ENCODE data around the gene EMX2. TPM values are rescaled to one million over a fixed set of nuclear protein-coding genes. Genes with fewer than 3 reads are reported as not detected.

Gene EMX2
- total and polyA plus RNA-seq, 2 experiments from 2014 or later = not detected

DNA sequence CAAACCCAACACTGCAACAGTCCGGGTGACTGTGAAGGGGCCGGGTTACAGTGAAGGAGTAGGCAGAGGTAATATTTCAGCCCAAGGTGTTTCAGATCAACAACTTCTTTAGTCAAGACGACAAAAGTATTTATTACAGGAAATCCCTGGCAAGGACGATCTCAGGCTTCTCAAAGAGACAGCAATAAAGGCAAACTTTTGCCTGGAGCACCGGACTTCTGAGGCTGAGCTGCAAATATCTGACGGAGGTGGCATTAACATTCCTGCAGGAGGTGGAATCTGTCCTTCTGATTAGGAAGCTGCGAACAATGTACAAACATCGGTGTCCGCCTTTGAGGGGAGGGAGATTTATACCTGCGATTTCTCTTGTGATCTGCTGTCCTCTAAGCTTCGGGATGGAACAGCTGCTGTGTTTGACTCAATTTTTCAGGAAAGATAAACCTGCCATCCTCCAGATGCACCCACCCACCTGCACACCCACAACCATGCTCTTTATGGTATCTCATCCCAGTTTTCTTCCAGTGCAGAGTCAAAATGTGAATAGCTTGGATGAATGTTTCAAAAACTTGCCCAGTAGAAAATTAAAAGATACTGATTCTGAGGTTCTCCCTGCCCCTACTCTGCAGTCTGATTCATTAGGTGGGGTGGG lies 32.1 kb downstream of the EMX2 start:
- no peak overlapping the region for H3K27ac ChIP-seq (ENCODE audit: low read depth)
- H3K27ac Mint-ChIP-seq = no peak overlapping the region
- no peak overlapping the region for H3K4me2 ChIP-seq
- H3K27me3 ChIP-seq (ENCODE audit: insufficient read depth) = no peaks in the 10 kb centered on the region
- no peaks in the 10 kb centered on the region for H3K9me2 ChIP-seq (ENCODE audit: insufficient read depth)
- no peak overlapping the region for H3K4me3 Mint-ChIP-seq
- peaks cover 4% of the 10 kb centered on the region for H3K27me3 Mint-ChIP-seq (ENCODE audit: insufficient read depth, low read depth, poor library complexity)
- no peak for ATAC-seq
- H3K4me1 Mint-ChIP-seq = peaks cover 4% of the 10 kb centered on the region; the same call in 1 of the 3 replicates
- no peaks in the 10 kb centered on the region for H3K79me2 ChIP-seq (replicated peaks; ENCODE audit: insufficient read depth)
- no peaks in the 10 kb centered on the region for H3F3A ChIP-seq (replicated peaks; ENCODE audit: low read depth)
- no peaks in the 10 kb centered on the region for H3K4me1 ChIP-seq (ENCODE audit: insufficient read depth)
- H4K20me1 ChIP-seq (replicated peaks; ENCODE audit: insufficient read depth) = no peaks in the 10 kb centered on the region
- no peak overlapping the region for H2AFZ ChIP-seq
- TF ChIP-seq, protein P1, sequence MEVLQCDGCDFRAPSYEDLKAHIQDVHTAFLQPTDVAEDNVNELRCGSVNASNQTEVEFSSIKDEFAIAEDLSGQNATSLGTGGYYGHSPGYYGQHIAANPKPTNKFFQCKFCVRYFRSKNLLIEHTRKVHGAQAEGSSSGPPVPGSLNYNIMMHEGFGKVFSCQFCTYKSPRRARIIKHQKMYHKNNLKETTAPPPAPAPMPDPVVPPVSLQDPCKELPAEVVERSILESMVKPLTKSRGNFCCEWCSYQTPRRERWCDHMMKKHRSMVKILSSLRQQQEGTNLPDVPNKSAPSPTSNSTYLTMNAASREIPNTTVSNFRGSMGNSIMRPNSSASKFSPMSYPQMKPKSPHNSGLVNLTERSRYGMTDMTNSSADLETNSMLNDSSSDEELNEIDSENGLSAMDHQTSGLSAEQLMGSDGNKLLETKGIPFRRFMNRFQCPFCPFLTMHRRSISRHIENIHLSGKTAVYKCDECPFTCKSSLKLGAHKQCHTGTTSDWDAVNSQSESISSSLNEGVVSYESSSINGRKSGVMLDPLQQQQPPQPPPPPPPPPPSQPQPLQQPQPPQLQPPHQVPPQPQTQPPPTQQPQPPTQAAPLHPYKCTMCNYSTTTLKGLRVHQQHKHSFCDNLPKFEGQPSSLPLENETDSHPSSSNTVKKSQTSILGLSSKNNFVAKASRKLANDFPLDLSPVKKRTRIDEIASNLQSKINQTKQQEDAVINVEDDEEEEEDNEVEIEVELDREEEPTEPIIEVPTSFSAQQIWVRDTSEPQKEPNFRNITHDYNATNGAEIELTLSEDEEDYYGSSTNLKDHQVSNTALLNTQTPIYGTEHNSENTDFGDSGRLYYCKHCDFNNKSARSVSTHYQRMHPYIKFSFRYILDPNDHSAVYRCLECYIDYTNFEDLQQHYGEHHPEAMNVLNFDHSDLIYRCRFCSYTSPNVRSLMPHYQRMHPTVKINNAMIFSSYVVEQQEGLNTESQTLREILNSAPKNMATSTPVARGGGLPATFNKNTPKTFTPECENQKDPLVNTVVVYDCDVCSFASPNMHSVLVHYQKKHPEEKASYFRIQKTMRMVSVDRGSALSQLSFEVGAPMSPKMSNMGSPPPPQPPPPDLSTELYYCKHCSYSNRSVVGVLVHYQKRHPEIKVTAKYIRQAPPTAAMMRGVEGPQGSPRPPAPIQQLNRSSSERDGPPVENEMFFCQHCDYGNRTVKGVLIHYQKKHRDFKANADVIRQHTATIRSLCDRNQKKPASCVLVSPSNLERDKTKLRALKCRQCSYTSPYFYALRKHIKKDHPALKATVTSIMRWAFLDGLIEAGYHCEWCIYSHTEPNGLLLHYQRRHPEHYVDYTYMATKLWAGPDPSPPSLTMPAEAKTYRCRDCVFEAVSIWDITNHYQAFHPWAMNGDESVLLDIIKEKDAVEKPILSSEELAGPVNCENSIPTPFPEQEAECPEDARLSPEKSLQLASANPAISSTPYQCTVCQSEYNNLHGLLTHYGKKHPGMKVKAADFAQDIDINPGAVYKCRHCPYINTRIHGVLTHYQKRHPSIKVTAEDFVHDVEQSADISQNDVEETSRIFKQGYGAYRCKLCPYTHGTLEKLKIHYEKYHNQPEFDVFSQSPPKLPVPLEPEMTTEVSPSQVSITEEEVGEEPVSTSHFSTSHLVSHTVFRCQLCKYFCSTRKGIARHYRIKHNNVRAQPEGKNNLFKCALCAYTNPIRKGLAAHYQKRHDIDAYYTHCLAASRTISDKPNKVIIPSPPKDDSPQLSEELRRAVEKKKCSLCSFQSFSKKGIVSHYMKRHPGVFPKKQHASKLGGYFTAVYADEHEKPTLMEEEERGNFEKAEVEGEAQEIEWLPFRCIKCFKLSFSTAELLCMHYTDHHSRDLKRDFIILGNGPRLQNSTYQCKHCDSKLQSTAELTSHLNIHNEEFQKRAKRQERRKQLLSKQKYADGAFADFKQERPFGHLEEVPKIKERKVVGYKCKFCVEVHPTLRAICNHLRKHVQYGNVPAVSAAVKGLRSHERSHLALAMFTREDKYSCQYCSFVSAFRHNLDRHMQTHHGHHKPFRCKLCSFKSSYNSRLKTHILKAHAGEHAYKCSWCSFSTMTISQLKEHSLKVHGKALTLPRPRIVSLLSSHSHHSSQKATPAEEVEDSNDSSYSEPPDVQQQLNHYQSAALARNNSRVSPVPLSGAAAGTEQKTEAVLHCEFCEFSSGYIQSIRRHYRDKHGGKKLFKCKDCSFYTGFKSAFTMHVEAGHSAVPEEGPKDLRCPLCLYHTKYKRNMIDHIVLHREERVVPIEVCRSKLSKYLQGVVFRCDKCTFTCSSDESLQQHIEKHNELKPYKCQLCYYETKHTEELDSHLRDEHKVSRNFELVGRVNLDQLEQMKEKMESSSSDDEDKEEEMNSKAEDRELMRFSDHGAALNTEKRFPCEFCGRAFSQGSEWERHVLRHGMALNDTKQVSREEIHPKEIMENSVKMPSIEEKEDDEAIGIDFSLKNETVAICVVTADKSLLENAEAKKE (CRISPR knock-in tag; IDR thresholded peaks at IDR 0.05) = no peak
- TF ChIP-seq ZNF114 (CRISPR knock-in tag; IDR thresholded peaks at IDR 0.05) (no peak), STAT1 (IDR thresholded peaks at IDR 0.05; ENCODE audit: unreplicated experiment) (no peak), JUNB (IDR thresholded peaks at IDR 0.05; ENCODE audit: unreplicated experiment) (no peak), EZH2phosphoT487 (IDR thresholded peaks at IDR 0.05; ENCODE audit: unreplicated experiment) (no peak), NANOG (IDR thresholded peaks at IDR 0.05; ENCODE audit: borderline replicate concordance) (no peak)
- TF ChIP-seq, protein P2, sequence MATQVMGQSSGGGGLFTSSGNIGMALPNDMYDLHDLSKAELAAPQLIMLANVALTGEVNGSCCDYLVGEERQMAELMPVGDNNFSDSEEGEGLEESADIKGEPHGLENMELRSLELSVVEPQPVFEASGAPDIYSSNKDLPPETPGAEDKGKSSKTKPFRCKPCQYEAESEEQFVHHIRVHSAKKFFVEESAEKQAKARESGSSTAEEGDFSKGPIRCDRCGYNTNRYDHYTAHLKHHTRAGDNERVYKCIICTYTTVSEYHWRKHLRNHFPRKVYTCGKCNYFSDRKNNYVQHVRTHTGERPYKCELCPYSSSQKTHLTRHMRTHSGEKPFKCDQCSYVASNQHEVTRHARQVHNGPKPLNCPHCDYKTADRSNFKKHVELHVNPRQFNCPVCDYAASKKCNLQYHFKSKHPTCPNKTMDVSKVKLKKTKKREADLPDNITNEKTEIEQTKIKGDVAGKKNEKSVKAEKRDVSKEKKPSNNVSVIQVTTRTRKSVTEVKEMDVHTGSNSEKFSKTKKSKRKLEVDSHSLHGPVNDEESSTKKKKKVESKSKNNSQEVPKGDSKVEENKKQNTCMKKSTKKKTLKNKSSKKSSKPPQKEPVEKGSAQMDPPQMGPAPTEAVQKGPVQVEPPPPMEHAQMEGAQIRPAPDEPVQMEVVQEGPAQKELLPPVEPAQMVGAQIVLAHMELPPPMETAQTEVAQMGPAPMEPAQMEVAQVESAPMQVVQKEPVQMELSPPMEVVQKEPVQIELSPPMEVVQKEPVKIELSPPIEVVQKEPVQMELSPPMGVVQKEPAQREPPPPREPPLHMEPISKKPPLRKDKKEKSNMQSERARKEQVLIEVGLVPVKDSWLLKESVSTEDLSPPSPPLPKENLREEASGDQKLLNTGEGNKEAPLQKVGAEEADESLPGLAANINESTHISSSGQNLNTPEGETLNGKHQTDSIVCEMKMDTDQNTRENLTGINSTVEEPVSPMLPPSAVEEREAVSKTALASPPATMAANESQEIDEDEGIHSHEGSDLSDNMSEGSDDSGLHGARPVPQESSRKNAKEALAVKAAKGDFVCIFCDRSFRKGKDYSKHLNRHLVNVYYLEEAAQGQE (IDR thresholded peaks at IDR 0.05; ENCODE audit: unreplicated experiment) = no peak
- TF ChIP-seq, protein P3, sequence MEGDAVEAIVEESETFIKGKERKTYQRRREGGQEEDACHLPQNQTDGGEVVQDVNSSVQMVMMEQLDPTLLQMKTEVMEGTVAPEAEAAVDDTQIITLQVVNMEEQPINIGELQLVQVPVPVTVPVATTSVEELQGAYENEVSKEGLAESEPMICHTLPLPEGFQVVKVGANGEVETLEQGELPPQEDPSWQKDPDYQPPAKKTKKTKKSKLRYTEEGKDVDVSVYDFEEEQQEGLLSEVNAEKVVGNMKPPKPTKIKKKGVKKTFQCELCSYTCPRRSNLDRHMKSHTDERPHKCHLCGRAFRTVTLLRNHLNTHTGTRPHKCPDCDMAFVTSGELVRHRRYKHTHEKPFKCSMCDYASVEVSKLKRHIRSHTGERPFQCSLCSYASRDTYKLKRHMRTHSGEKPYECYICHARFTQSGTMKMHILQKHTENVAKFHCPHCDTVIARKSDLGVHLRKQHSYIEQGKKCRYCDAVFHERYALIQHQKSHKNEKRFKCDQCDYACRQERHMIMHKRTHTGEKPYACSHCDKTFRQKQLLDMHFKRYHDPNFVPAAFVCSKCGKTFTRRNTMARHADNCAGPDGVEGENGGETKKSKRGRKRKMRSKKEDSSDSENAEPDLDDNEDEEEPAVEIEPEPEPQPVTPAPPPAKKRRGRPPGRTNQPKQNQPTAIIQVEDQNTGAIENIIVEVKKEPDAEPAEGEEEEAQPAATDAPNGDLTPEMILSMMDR (conservative IDR thresholded peaks at IDR 0.05; ENCODE audit: low read depth in 2 of 2) = no peak
- no peaks in the 10 kb centered on the region for H3K36me3 ChIP-seq (ENCODE audit: insufficient read depth)
- no peaks in the 10 kb centered on the region for H3K36me3 Mint-ChIP-seq (ENCODE audit: low read depth)
- no peak for DNase-seq (ENCODE audit: low spot score)
- no peaks in the 10 kb centered on the region for H3K9me3 Mint-ChIP-seq
- H3K4me3 ChIP-seq = no peak overlapping the region
